ENCODE data around the gene FCN1. TPM values are rescaled to one million over a fixed set of nuclear protein-coding genes. Genes with fewer than 3 reads are reported as not detected.

The FCN1 gene
- total and polyA plus RNA-seq, 9 of the 15 experiments (the other 6 are each of a cell fraction or from before 2014, with no cell fraction given): not detected

DNA sequence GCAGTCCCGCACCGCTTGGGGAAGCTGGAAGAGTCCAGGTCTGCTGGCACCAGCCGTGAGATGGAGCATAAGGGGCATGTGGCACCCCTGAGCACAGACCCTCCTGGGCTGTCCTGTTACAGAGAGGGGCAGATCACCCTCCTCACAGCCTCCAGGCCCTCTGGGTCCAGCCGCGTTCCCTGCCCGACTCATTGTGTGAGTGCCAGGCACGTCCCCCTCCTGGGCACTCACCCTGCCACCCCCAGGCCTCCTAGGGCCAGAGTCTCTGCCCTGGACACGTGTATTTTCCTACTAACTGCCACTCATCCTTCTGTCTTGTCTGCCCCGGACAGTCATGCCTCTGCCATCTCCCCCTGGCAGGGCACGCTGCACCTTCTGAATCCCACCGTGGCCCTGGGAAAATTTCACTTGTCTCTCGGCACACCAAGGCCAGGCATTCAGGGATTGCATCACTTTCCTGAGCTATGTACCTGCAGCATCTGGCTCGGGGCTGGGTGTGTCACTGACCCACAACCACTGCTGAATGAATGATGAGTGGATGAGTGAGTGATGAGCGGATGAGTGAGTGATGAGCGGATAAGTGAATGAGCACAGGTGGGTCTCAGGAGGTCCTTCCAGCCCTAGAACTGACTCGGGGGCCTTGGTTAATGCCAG is 21.5 kb upstream of the FCN1 start:
- no TSS peak for BruUV-seq (replicated peaks)
- in situ Hi-C loops (cut with MboI): no loop called here
- CTCF ChIA-PET (ENCODE audit: low intra/inter-chr PET ratio): no interaction called here
- no peaks in the 10 kb centered on the region for H3K9me1 ChIP-seq (ENCODE audit: control insufficient read depth, insufficient read depth, low read length)
- H3K4me3 ChIP-seq: no peak overlapping the region
- H3K79me2 ChIP-seq (ENCODE audit: control insufficient read depth, insufficient read depth, low read length): no peaks in the 10 kb centered on the region
- no peak for ATAC-seq
- no peaks in the 10 kb centered on the region for H3K9me3 ChIP-seq (replicated peaks; ENCODE audit: control insufficient read depth, insufficient read depth, low read depth, low read length)
- no peak for FAIRE-seq
- no peak overlapping the region for H3K27ac ChIP-seq (ENCODE audit: extremely low read depth, low read depth, low read length)
- TF ChIP-seq MEF2A (IDR thresholded peaks at IDR 0.05; ENCODE audit: control insufficient read depth, low read depth, low read length) (no peak), ZNF444 (CRISPR knock-in tag; IDR thresholded peaks at IDR 0.05) (no peak), KLF16 (IDR thresholded peaks at IDR 0.05) (no peak), BCOR (IDR thresholded peaks at IDR 0.05) (no peak), NFRKB (IDR thresholded peaks at IDR 0.05; ENCODE audit: low read depth) (no peak), CBFA2T3 (IDR thresholded peaks at IDR 0.05) (no peak), JUND (IDR thresholded peaks at IDR 0.05; ENCODE audit: borderline replicate concordance, low read depth, low read length) (no peak), JUND (tag; IDR thresholded peaks at IDR 0.05; ENCODE audit: borderline replicate concordance, low read depth, low read length) (no peak)
- TF ChIP-seq, protein P1, sequence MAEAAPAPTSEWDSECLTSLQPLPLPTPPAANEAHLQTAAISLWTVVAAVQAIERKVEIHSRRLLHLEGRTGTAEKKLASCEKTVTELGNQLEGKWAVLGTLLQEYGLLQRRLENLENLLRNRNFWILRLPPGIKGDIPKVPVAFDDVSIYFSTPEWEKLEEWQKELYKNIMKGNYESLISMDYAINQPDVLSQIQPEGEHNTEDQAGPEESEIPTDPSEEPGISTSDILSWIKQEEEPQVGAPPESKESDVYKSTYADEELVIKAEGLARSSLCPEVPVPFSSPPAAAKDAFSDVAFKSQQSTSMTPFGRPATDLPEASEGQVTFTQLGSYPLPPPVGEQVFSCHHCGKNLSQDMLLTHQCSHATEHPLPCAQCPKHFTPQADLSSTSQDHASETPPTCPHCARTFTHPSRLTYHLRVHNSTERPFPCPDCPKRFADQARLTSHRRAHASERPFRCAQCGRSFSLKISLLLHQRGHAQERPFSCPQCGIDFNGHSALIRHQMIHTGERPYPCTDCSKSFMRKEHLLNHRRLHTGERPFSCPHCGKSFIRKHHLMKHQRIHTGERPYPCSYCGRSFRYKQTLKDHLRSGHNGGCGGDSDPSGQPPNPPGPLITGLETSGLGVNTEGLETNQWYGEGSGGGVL (CRISPR knock-in tag; IDR thresholded peaks at IDR 0.05): no peak
- H3K4me1 ChIP-seq (replicated peaks in 1 of 2; ENCODE audit: control insufficient read depth in 2 of 2, insufficient read depth in 2 of 2, low read length in 2 of 2): no peaks in the 10 kb centered on the region
- H3K36me3 ChIP-seq (ENCODE audit: control insufficient read depth, insufficient read depth, low read length): no peaks in the 10 kb centered on the region
- DNase-seq (ENCODE audit: extremely low read depth in 1 of 4, low spot score in 3 of 4): no peak
- intact Hi-C loops (cut with micrococcal nuclease): no loop called here
- H2AFZ ChIP-seq (ENCODE audit: low read depth, low read length): no peak overlapping the region
- 0% methylated on average over 16 of the region's 16 CpGs for WGBS (ENCODE audit: insufficient coverage, low coverage, missing lambda C conversion rate)
- H3K9ac ChIP-seq (ENCODE audit: insufficient read depth in 1 of 2, low read depth in 2 of 2, low read length in 2 of 2): no peak overlapping the region
- peaks cover 9 to 85% of the 10 kb centered on the region in 2 experiments; a peak in 4 of 5 replicates for H3K27me3 ChIP-seq (ENCODE audit: control insufficient read depth in 2 of 2, insufficient read depth in 2 of 2, low read length in 2 of 2)
- H4K20me1 ChIP-seq (replicated peaks; ENCODE audit: control insufficient read depth, insufficient read depth, low read length): peaks cover 12% of the 10 kb centered on the region; the same call in 1 of the 2 replicates
- H3K4me2 ChIP-seq (ENCODE audit: insufficient read depth, low read length): no peak overlapping the region
- POLR2A ChIA-PET: no interaction called here
